A673 (cell line): ENCODE results near the gene RDH16.

ENCODE experiments used
- EZH2 ChIP-seq: fragments of 200-600 bp; sonication (generic); IDR thresholded peaks from 2 replicates; pipeline ENCODE4 v1.6.1; 2017; ENCODE audit warnings: borderline replicate concordance, low read depth, mild to moderate bottlenecking, mixed read lengths, antibody characterized with exemption, low read length; ENCODE audit not compliant: poor library complexity, severe bottlenecking
- TF ChIP-seq, protein P1 (sequence below): fragments of 300-800, 200-600 bp; sonication (generic); conservative IDR thresholded peaks from 2 replicates; pipeline ENCODE4 v1.5.1; 2017; ENCODE audit warnings: low read depth, mild to moderate bottlenecking, antibody characterized with exemption, low read length, moderate library complexity, mixed read lengths

DNA sequence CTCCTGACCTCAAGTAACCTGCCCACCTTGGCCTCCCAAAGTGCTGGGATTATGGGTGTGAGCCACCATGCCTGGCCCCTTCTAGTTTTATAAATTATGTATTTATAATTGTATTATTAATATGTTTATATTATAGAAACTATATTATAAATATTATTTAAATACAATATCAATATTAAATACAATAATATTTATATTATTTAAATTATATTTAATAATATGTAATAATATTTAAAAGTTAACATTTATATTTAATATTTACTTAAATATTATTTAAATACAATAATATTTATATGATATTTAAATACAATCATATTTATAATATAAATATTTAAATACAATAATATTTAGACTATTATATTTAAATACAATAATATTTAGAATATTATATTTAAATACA, 43.2 kb downstream of the RDH16 start:
- TF ChIP-seq, protein P1, sequence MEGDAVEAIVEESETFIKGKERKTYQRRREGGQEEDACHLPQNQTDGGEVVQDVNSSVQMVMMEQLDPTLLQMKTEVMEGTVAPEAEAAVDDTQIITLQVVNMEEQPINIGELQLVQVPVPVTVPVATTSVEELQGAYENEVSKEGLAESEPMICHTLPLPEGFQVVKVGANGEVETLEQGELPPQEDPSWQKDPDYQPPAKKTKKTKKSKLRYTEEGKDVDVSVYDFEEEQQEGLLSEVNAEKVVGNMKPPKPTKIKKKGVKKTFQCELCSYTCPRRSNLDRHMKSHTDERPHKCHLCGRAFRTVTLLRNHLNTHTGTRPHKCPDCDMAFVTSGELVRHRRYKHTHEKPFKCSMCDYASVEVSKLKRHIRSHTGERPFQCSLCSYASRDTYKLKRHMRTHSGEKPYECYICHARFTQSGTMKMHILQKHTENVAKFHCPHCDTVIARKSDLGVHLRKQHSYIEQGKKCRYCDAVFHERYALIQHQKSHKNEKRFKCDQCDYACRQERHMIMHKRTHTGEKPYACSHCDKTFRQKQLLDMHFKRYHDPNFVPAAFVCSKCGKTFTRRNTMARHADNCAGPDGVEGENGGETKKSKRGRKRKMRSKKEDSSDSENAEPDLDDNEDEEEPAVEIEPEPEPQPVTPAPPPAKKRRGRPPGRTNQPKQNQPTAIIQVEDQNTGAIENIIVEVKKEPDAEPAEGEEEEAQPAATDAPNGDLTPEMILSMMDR = no peak
- TF ChIP-seq EZH2 = no peak
